ENCODE measurements around the gene ATF7.

- TF ChIP-seq CTCF (IDR thresholded peaks at IDR 0.05) = no peak
- no peak for TF ChIP-seq EZH2 (IDR thresholded peaks at IDR 0.05)
These were observed 92.7 kb downstream of the ATF7 start for GRCh38 chr12:53533471-53533870.

Data from neural progenitor cell (in vitro differentiated cells).